ENCODE results near the gene GRIK4. TPM values are rescaled to one million over a fixed set of nuclear protein-coding genes. Genes with fewer than 3 reads are reported as not detected.

The GRIK4 gene
- total and polyA plus RNA-seq, 2 of the 4 experiments (the other 2 are of a cell fraction), result 0.18 to 0.38 TPM

GRCh38 chr11:120929090-120929489 is 417.5 kb downstream of the GRIK4 start:
- in situ Hi-C loops (cut with MboI; ENCODE audit: low sequenced_read_pairs), result no loop called here
- no peaks in the 10 kb centered on the region for H3K4me1 ChIP-seq (ENCODE audit: control insufficient read depth, insufficient read depth, low read length)
- H4K8ac ChIP-seq (ENCODE audit: low read depth in 2 of 2, low read length in 2 of 2), result no peak overlapping the region
- no peaks in the 10 kb centered on the region for H3K9me1 ChIP-seq (ENCODE audit: insufficient read depth, low read length)
- CTCF ChIA-PET, result interaction anchor here (0.8 to 1.2 kb wide), 3 partner anchors 10 to 14 kb away, joined by 3 to 4 read pairs (median 3); no protein-coding TSS in a partner anchor
- TF ChIP-seq CHD1 (IDR thresholded peaks at IDR 0.05; ENCODE audit: low read depth, low read length) (no peak), SMC3 (IDR thresholded peaks at IDR 0.05; ENCODE audit: low read depth, low read length) (no peak), POLR2A (IDR thresholded peaks at IDR 0.05; ENCODE audit: low read depth, low read length) (no peak), RAD21 (IDR thresholded peaks at IDR 0.05; ENCODE audit: low read length) (no peak), MAZ (IDR thresholded peaks at IDR 0.05; ENCODE audit: borderline replicate concordance, low read depth, low read length) (no peak), NFE2L2 (IDR thresholded peaks at IDR 0.05; ENCODE audit: low read depth, low read length) (no peak), MXI1 (IDR thresholded peaks at IDR 0.05; ENCODE audit: borderline replicate concordance, low read depth, low read length) (no peak), CTCF (conservative IDR thresholded peaks at IDR 0.05; ENCODE audit: low read depth, low read length) (no peak), MAFK (IDR thresholded peaks at IDR 0.05; ENCODE audit: low read depth, low read length) (no peak), BHLHE40 (IDR thresholded peaks at IDR 0.05; ENCODE audit: low read depth, low read length) (no peak), USF2 (IDR thresholded peaks at IDR 0.05; ENCODE audit: low read depth, low read length) (no peak), RFX5 (IDR thresholded peaks at IDR 0.05; ENCODE audit: low read depth, low read length) (no peak), FOS (IDR thresholded peaks at IDR 0.05; ENCODE audit: low read depth, low read length) (no peak), CEBPB (IDR thresholded peaks at IDR 0.05; ENCODE audit: low read depth, low read length) (no peak)
- H3K56ac ChIP-seq (ENCODE audit: extremely low read depth, insufficient read depth, low read length), result no peak overlapping the region
- no peak overlapping the region for H3K14ac ChIP-seq (replicated peaks; ENCODE audit: low read depth, low read length)
- no peak overlapping the region for H2AK9ac ChIP-seq (replicated peaks; ENCODE audit: low read depth, low read length, poor library complexity)
- no peak overlapping the region for H2BK15ac ChIP-seq (ENCODE audit: low read depth, low read length)
- H2AFZ ChIP-seq (replicated peaks; ENCODE audit: low read length, poor library complexity), result no peak overlapping the region
- no peak overlapping the region for H3K27ac ChIP-seq (ENCODE audit: insufficient read depth, low read length)
- H3K4ac ChIP-seq (ENCODE audit: low read depth, low read length), result no peak overlapping the region
- H3K23ac ChIP-seq (ENCODE audit: low read depth, low read length), result no peak overlapping the region
- H2BK5ac ChIP-seq (ENCODE audit: low read depth, low read length, poor library complexity, severe bottlenecking), result no peak overlapping the region
- H3K36me3 ChIP-seq (ENCODE audit: control insufficient read depth, insufficient read depth, low read length), result no peaks in the 10 kb centered on the region
- H2AK5ac ChIP-seq (ENCODE audit: low read depth, low read length), result no peak overlapping the region
- DNase-seq, result no peak
- no peak overlapping the region for H2BK120ac ChIP-seq (ENCODE audit: low read depth, low read length)
- POLR2A ChIA-PET (ENCODE audit: unreplicated experiment), result no interaction called here
- no peaks in the 10 kb centered on the region for H4K20me1 ChIP-seq (ENCODE audit: insufficient read depth, low read length)
- no peak overlapping the region for H3K9ac ChIP-seq (ENCODE audit: low read depth, low read length)
- BruUV-seq (replicated peaks), result no TSS peak
- no peaks in the 10 kb centered on the region for H3K9me3 ChIP-seq (ENCODE audit: control insufficient read depth, insufficient read depth, low read length)
- H3K18ac ChIP-seq (ENCODE audit: low read depth, low read length), result no peak overlapping the region
- dilution Hi-C loops (cut with HindIII; ENCODE audit: low sequenced_read_pairs, unreplicated experiment), result no loop called here
- no peak overlapping the region for H2BK20ac ChIP-seq (ENCODE audit: low read depth, low read length)
- H4K91ac ChIP-seq (ENCODE audit: insufficient read depth, low read depth, low read length), result no peak overlapping the region
- no peak overlapping the region for H4K5ac ChIP-seq (ENCODE audit: low read depth, low read length)
- WGBS, 2 experiments (ENCODE audit: extremely low coverage in 2 of 2, insufficient read length in 1 of 2), result 80% methylated on average over 1 of the region's 11 CpGs; no CpG with 5 or more reads in 1 of the 2 experiments
- no peak for ATAC-seq (ENCODE audit: low read depth)
- intact Hi-C loops (cut with micrococcal nuclease), result loop anchor here (1.0 to 10.0 kb wide), 2 partner anchors 214 to 418 kb away; partner anchors contain the start of gene GRIK4
- H3K4me2 ChIP-seq (ENCODE audit: low read depth, low read length), result no peak overlapping the region
- no peaks in the 10 kb centered on the region for H3K79me1 ChIP-seq (ENCODE audit: low read depth in 1 of 2, low read length in 2 of 2)
- H3K27me3 ChIP-seq (ENCODE audit: control insufficient read depth, insufficient read depth, low read length), result peaks cover 2% of the 10 kb centered on the region; the same call in 1 of the 2 replicates
- no peak overlapping the region for H3K4me3 ChIP-seq (ENCODE audit: insufficient read depth, low read depth, low read length)
